IPS-18a (cell line): ENCODE data around the gene CA10.

Experiments
- H3K27ac ChIP-seq: one replicate; pipeline ENCODE4 v1.5.1; 2013; ENCODE audit warnings: low read length
- H3K27me3 ChIP-seq: one replicate; pipeline ENCODE4 v1.6.1; 2013; ENCODE audit warnings: mild to moderate bottlenecking, low read length; ENCODE audit not compliant: control insufficient read depth, insufficient read depth
- H3K36me3 ChIP-seq: one replicate; pipeline ENCODE4 v1.6.1; 2013; ENCODE audit warnings: low read depth, low read length; ENCODE audit not compliant: control insufficient read depth
- H3K4me1 ChIP-seq: one replicate; pipeline ENCODE4 v1.6.1; 2013; ENCODE audit warnings: low read depth, low read length; ENCODE audit not compliant: control insufficient read depth
- H3K4me3 ChIP-seq: one replicate; pipeline ENCODE4 v1.5.1; 2013; ENCODE audit warnings: low read length
- H3K9ac ChIP-seq: one replicate; pipeline ENCODE4 v1.6.1; 2013; ENCODE audit warnings: mild to moderate bottlenecking, low read length, moderate library complexity
- H3K9me3 ChIP-seq: one replicate; pipeline ENCODE4 v1.6.1; 2013; ENCODE audit warnings: low read depth, low read length; ENCODE audit not compliant: control insufficient read depth

Gene CA10

GRCh38 chr17:51662204-51663056 lies 496.1 kb downstream of the CA10 start:
- Histone ChIP-seq H3K4me3 (no peak overlapping the region), H3K36me3 (no peaks in the 10 kb centered on the region), H3K9me3 (no peaks in the 10 kb centered on the region), H3K4me1 (no peaks in the 10 kb centered on the region), H3K9ac (no peak overlapping the region), H3K27ac (no peak overlapping the region), H3K27me3 (no peaks in the 10 kb centered on the region)

GRCh38 chr17:51661403-51661802 lies 497.1 kb downstream of the CA10 start:
- Histone ChIP-seq H3K4me3 (no peak overlapping the region), H3K27me3 (no peaks in the 10 kb centered on the region), H3K4me1 (no peaks in the 10 kb centered on the region), H3K27ac (no peak overlapping the region), H3K9me3 (no peaks in the 10 kb centered on the region), H3K9ac (no peak overlapping the region), H3K36me3 (no peaks in the 10 kb centered on the region)

- Histone ChIP-seq H3K27me3 (no peaks in the 10 kb centered on the region), H3K4me1 (no peaks in the 10 kb centered on the region), H3K4me3 (no peak overlapping the region), H3K27ac (no peak overlapping the region), H3K9me3 (no peaks in the 10 kb centered on the region), H3K9ac (no peak overlapping the region), H3K36me3 (no peaks in the 10 kb centered on the region)
These were observed 498.2 kb downstream of the CA10 start for GRCh38 chr17:51660266-51660665.

GRCh38 chr17:51657224-51657623 lies 501.3 kb downstream of the CA10 start:
- Histone ChIP-seq H3K4me1 (no peaks in the 10 kb centered on the region), H3K4me3 (no peak overlapping the region), H3K27ac (no peak overlapping the region), H3K36me3 (no peaks in the 10 kb centered on the region), H3K9me3 (no peaks in the 10 kb centered on the region), H3K27me3 (no peaks in the 10 kb centered on the region), H3K9ac (no peak overlapping the region)

- Histone ChIP-seq H3K27me3 (no peaks in the 10 kb centered on the region), H3K27ac (no peak overlapping the region), H3K9me3 (no peaks in the 10 kb centered on the region), H3K4me3 (no peak overlapping the region), H3K4me1 (no peaks in the 10 kb centered on the region), H3K9ac (no peak overlapping the region), H3K36me3 (no peaks in the 10 kb centered on the region)
These were observed 504.6 kb downstream of the CA10 start for GRCh38 chr17:51653878-51654277.

- H3K27ac ChIP-seq = no peak overlapping the region
- no peaks in the 10 kb centered on the region for H3K27me3 ChIP-seq
- H3K4me3 ChIP-seq = no peak overlapping the region
- no peaks in the 10 kb centered on the region for H3K9me3 ChIP-seq
- no peaks in the 10 kb centered on the region for H3K4me1 ChIP-seq
- no peaks in the 10 kb centered on the region for H3K36me3 ChIP-seq
- H3K9ac ChIP-seq = no peak overlapping the region
These were observed 506.0 kb downstream of the CA10 start for GRCh38 chr17:51652529-51652928.

- Histone ChIP-seq H3K27me3 (no peaks in the 10 kb centered on the region), H3K9ac (no peak overlapping the region), H3K36me3 (no peaks in the 10 kb centered on the region), H3K4me3 (no peak overlapping the region), H3K27ac (no peak overlapping the region), H3K9me3 (no peaks in the 10 kb centered on the region), H3K4me1 (peaks cover 5% of the 10 kb centered on the region)
These were observed 506.8 kb downstream of the CA10 start for GRCh38 chr17:51651513-51652298.

- no peak overlapping the region for H3K4me3 ChIP-seq
- no peak overlapping the region for H3K9ac ChIP-seq
- H3K27me3 ChIP-seq = no peaks in the 10 kb centered on the region
- H3K9me3 ChIP-seq = no peaks in the 10 kb centered on the region
- H3K36me3 ChIP-seq = no peaks in the 10 kb centered on the region
- no peak overlapping the region for H3K27ac ChIP-seq
- peaks cover 7% of the 10 kb centered on the region for H3K4me1 ChIP-seq
These were observed 507.7 kb downstream of the CA10 start for GRCh38 chr17:51650772-51651171.

- Histone ChIP-seq H3K9ac (no peak overlapping the region), H3K36me3 (no peaks in the 10 kb centered on the region), H3K9me3 (no peaks in the 10 kb centered on the region), H3K4me1 (peaks cover 7% of the 10 kb centered on the region), H3K27me3 (no peaks in the 10 kb centered on the region), H3K27ac (no peak overlapping the region), H3K4me3 (no peak overlapping the region)
These were observed 508.3 kb downstream of the CA10 start for GRCh38 chr17:51650202-51650601.

GRCh38 chr17:51647826-51648225 lies 510.7 kb downstream of the CA10 start:
- Histone ChIP-seq H3K36me3 (no peaks in the 10 kb centered on the region), H3K9me3 (no peaks in the 10 kb centered on the region), H3K4me1 (peaks cover 7% of the 10 kb centered on the region), H3K4me3 (no peak overlapping the region), H3K9ac (no peak overlapping the region), H3K27me3 (no peaks in the 10 kb centered on the region), H3K27ac (no peak overlapping the region)

- H3K36me3 ChIP-seq = no peaks in the 10 kb centered on the region
- H3K9ac ChIP-seq = no peak overlapping the region
- H3K4me1 ChIP-seq = peaks cover 7% of the 10 kb centered on the region
- H3K27ac ChIP-seq = no peak overlapping the region
- no peaks in the 10 kb centered on the region for H3K27me3 ChIP-seq
- no peak overlapping the region for H3K4me3 ChIP-seq
- H3K9me3 ChIP-seq = no peaks in the 10 kb centered on the region
These were observed 511.4 kb downstream of the CA10 start for GRCh38 chr17:51647067-51647466.
